ENCODE measurements around the gene PUS10. TPM values are rescaled to one million over a fixed set of nuclear protein-coding genes. Genes with fewer than 3 reads are reported as not detected.

PUS10 gene
- total and polyA plus RNA-seq, 2 of the 4 experiments (the other 2 are of a cell fraction), result 4.4 to 5.7 TPM

DNA sequence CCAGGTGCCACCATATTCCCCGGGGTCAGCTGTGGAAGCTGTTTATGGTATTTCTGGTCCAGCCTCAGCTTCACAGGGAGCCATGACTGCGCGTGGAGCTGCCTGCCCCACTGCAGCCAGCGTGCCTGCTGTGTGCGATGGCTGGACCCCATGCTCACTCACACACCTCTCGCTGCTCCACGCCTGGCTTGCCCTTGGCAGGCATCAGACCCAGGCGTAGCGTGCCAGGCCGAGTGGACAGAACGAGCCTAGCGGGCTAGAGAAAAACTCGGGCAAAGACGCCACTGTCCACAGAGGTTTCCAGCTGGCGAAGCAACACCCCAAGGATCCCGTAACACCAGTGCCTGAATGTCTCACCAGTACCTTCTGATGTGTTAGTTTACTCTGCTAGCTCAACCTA is 43.4 kb downstream of the PUS10 start:
- TF ChIP-seq FOS (IDR thresholded peaks at IDR 0.05; ENCODE audit: low read depth, low read length) (no peak), RFX5 (IDR thresholded peaks at IDR 0.05; ENCODE audit: low read depth, low read length) (no peak), CEBPB (IDR thresholded peaks at IDR 0.05; ENCODE audit: low read depth, low read length) (no peak), SMC3 (IDR thresholded peaks at IDR 0.05; ENCODE audit: low read depth, low read length) (no peak), RCOR1 (IDR thresholded peaks at IDR 0.05; ENCODE audit: insufficient replicate concordance, low read length) (no peak), MAFK (IDR thresholded peaks at IDR 0.05; ENCODE audit: low read depth, low read length) (no peak), BHLHE40 (IDR thresholded peaks at IDR 0.05; ENCODE audit: low read depth, low read length) (no peak), RAD21 (IDR thresholded peaks at IDR 0.05; ENCODE audit: low read length) (no peak), CHD1 (IDR thresholded peaks at IDR 0.05; ENCODE audit: low read depth, low read length) (no peak), POLR2A (IDR thresholded peaks at IDR 0.05; ENCODE audit: low read depth, low read length) (no peak)
- TF ChIP-seq, protein P1, sequence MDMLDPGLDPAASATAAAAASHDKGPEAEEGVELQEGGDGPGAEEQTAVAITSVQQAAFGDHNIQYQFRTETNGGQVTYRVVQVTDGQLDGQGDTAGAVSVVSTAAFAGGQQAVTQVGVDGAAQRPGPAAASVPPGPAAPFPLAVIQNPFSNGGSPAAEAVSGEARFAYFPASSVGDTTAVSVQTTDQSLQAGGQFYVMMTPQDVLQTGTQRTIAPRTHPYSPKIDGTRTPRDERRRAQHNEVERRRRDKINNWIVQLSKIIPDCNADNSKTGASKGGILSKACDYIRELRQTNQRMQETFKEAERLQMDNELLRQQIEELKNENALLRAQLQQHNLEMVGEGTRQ (IDR thresholded peaks at IDR 0.05; ENCODE audit: low read depth, low read length), result no peak
- Histone ChIP-seq H3K4ac (ENCODE audit: low read depth, low read length) (no peak overlapping the region), H4K8ac (ENCODE audit: low read depth in 2 of 2, low read length in 2 of 2) (no peak overlapping the region), H2BK15ac (ENCODE audit: low read depth, low read length) (no peak overlapping the region), H4K91ac (ENCODE audit: insufficient read depth, low read depth, low read length) (no peak overlapping the region), H2AK9ac (replicated peaks; ENCODE audit: low read depth, low read length, poor library complexity) (no peak overlapping the region), H3K4me2 (ENCODE audit: low read depth, low read length) (no peak overlapping the region), H3K18ac (ENCODE audit: low read depth, low read length) (no peak overlapping the region), H4K5ac (ENCODE audit: low read depth, low read length) (no peak overlapping the region), H3K56ac (ENCODE audit: extremely low read depth, insufficient read depth, low read length) (no peak overlapping the region), H2BK5ac (ENCODE audit: low read depth, low read length, poor library complexity, severe bottlenecking) (no peak overlapping the region), H3K9me3 (ENCODE audit: control insufficient read depth, insufficient read depth, low read length) (no peaks in the 10 kb centered on the region), H3K4me1 (ENCODE audit: control insufficient read depth, insufficient read depth, low read length) (no peaks in the 10 kb centered on the region; the same call in 1 of the 2 replicates), H3K14ac (replicated peaks; ENCODE audit: low read depth, low read length) (no peak overlapping the region), H2BK120ac (ENCODE audit: low read depth, low read length) (no peak overlapping the region), H4K20me1 (ENCODE audit: insufficient read depth, low read length) (no peaks in the 10 kb centered on the region), H2AFZ (replicated peaks; ENCODE audit: low read length, poor library complexity) (no peak overlapping the region), H3K27ac (ENCODE audit: insufficient read depth, low read length) (no peak overlapping the region), H3K79me1 (ENCODE audit: low read depth in 1 of 2, low read length in 2 of 2) (no peaks in the 10 kb centered on the region), H2AK5ac (ENCODE audit: low read depth, low read length) (no peak overlapping the region), H3K27me3 (ENCODE audit: control insufficient read depth, insufficient read depth, low read length) (no peaks in the 10 kb centered on the region), H3K4me3 (ENCODE audit: insufficient read depth, low read depth, low read length) (no peak overlapping the region), H2BK20ac (ENCODE audit: low read depth, low read length) (no peak overlapping the region), H3K36me3 (ENCODE audit: control insufficient read depth, insufficient read depth, low read length) (no peaks in the 10 kb centered on the region), H3K23ac (ENCODE audit: low read depth, low read length) (no peak overlapping the region), H3K9ac (ENCODE audit: low read depth, low read length) (no peak overlapping the region), H3K9me1 (ENCODE audit: insufficient read depth, low read length) (peaks cover 2% of the 10 kb centered on the region; the same call in 1 of the 2 replicates)
- 86% methylated on average over 1 of the region's 16 CpGs; no CpG with 5 or more reads in 1 of the 2 experiments for WGBS, 2 experiments (ENCODE audit: extremely low coverage in 2 of 2, insufficient read length in 1 of 2)
- ChIA-PET CTCF (no interaction called here), POLR2A (ENCODE audit: unreplicated experiment) (no interaction called here)
- dilution Hi-C loops (cut with HindIII; ENCODE audit: low sequenced_read_pairs, unreplicated experiment), result no loop called here
- DNase-seq, result no peak
- BruUV-seq (replicated peaks), result no TSS peak
- in situ Hi-C loops (cut with MboI; ENCODE audit: low sequenced_read_pairs), result no loop called here
- intact Hi-C loops (cut with micrococcal nuclease), result no loop called here
- ATAC-seq (ENCODE audit: low read depth), result no peak
